Measurements from ENCODE around the gene KMT2A.
"Not testable (repeated sequence)": the region's sequence is repeated elsewhere in the genome, so short reads cannot be mapped to it uniquely, and the experiment has no call there.

The KMT2A gene

DNA sequence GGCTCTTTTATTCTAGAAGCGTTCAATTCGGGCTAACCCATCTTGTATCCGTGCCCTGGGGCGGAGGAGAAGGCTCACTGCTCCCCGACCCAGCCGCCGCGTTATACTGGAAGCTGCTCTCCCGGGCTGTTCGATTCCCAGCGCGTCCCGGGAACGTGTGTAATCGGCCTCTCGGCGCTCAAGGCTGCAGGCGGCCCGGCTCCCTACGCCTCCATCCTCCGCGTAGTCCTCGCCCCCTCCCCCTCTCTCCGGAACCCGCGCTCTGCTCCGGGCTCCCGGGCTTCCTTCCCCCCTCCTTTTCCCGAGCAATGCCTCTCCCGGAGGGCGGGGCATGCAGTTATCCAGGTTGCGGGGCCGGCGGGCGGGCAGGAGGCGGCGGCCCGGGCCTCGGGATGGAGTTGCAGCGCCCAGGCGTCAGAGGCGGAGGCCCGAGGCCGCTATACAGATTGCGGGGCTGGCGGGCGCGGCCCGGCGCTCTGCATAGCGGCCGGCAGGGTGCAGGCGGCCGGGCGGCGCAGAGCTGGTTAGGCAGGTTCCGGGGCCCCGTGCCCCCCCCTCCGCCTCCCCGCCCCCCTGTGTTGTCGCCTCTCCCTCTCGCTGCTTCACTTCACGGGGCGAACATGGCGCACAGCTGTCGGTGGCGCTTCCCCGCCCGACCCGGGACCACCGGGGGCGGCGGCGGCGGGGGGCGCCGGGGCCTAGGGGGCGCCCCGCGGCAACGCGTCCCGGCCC is at the start of gene KMT2A:
Gene KMT2A, plus strand, starts transcription at position 600 of the 732 bp plus-strand sequence. Its CDS starts 21 bp downstream, at position 621.
- peak; percentile 99 for DNase-seq

DNA sequence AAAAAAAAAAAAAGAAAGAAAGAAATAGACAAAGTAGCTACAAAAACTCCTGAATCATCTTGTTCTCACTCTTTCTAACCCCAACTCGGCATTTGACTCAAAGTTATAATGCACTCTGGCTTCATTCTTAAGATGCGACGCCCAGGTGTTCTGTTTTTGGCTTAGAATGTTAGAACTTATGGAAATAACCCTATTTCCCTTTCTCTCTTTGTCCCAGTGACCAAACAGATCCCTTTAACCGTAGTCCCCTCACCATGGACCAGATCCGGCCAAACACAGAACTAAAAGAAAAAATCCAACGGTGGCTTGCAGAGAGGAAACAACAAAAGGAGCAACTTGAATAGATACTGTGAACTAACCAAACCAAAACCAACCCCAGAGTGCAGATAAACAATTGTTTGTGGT is 40.2 kb upstream of the KMT2A start:
- DNase-seq: no peak

DNA sequence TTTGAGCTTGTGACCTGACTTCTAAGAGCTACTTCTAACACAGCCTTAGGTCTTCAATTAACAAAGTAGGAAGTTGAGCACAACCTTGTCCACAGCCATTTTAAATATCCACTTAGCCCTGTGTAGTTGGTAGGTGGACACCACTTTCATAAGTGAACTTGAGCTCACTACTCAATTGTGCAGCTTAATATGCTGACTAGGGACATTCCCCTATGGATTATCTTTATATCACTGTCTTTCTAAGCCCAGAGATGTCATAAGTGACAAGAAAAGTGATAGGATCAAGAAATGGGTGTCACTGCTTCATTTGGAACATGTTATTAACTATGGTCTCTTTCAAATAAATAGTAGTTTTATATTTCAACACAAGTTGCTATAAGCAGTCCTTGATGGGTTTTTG is 38.8 kb upstream of the KMT2A start:
- DNase-seq: no peak

DNA sequence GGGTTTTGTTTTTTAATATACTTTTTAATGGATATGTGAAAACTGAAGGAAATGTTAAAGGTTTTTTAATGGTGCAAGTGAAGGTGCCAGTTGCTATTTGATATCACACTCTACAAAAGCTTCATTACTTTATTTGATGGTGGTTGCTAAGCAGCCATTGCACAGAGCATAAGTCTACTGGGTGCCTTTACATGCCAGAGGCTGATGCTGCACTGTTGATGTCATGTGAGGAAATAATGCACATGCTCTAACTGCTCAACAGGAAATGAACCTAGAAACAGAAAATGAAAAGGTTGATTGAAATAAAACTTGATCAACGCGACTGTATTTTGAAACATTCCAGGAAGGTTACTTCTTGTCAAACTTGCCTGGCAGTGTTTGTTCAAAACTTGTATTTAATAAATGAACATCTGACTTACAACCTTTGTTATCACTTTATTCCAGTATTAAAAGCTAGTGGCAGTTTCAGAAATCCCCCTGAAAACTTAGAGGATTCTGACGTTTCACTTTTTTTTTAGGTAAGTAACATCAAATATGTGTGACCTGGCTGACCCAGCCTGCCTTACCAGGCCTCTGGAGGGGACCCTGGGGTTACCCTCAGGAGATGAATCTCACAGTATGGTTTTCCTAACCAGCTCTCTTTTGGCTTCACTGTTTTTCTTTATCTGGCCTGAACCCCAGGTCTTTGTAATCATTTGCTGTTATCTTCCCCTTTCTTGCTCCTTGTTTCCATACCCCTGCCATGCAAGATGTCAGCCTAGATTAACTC is 37.3 kb upstream of the KMT2A start:
- DNase-seq: no peak

DNA sequence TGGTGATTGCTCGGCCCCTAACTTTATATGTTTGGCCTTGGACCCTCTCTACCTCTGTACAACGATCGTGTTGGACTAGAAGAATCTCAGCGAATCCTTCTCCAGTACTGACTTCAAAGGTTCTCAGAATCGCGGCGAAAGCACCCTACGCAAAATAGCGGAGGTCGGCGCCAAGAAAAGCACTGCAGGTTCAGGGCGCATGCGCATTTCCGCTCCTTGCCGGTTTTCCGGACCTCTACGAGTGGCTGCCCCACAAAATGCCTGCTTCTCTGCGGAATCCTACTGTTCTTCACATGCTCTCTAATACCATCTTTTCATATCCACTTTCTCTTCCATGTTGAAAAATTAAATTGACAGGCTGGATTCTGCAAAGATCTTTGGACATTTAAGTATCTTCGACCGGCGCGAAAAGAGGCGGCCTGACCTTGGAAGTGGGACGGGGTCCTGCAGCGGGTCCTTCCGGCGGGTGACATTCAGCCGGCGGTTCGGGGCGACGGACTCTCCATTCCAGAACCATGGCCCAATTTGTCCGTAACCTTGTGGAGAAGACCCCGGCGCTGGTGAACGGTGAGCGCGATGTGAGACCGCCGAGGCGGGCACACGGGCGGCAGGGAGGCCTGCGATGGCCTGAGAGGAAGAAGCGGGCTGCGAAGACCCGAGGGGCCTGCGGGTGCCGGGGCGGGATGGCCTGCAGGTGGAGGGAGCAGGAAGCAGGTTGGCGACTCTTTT is 35.0 kb upstream of the KMT2A start, which contains the start of gene ATP5MG:
Gene ATP5MG, plus strand, starts transcription at position 456 of the 729 bp plus-strand sequence. Its CDS starts 60 bp downstream, at position 516.
- DNase-seq: peak; percentile 86

DNA sequence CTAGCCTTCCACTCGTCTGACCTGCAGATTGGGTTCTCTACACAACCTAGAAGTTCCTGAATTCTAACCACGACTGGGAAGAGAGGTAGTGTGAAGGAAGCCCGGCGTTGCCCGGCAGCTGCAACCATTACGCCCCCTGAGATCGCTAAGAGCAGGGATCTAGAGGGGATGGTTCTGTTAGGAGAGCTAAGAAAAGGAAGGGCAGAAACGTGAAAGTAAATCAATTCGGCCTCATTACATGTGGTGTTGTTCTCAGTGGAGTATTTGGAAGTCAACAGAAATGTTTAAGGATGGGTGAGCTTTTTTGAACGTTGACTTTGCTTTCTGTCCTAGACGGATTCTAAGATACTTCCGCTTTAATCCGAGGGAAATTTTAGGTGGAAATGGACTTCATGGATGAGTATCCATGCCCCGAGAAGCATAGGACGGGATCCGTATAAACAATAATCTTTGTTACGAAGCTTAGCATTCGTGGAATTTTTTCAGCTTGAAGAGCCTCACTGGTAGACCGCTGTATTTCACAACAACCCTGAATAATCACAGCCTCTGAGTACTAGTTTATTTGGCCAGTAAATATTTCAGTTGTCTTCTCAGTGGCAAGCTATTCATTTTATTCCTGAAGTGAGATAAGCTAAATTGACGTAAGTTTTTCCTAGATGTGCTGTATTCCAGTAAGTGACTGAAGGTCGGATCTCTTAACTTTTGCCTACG is 34.3 kb upstream of the KMT2A start:
- peak; percentile 69 for DNase-seq

DNA sequence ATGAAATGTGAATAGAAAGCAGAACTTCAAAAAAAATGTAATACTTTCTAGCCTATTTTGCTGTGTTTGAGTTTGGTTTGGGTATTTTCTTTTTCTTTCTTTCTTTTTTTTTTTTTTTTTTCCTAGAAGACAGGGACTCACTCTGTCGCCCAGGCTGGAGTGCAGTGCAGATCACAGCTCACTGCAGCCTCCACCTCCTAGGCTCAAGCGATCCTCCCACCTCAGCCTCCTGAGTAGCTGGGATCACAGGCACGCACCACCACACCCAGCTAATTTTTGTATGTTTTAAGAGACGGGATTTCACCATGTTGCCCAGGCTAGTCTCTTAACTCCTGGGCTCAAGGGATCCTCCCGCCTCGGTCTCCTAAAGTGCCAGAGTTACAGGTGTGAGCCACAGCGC is 33.7 kb upstream of the KMT2A start:
- not testable (repeated sequence) for DNase-seq

DNA sequence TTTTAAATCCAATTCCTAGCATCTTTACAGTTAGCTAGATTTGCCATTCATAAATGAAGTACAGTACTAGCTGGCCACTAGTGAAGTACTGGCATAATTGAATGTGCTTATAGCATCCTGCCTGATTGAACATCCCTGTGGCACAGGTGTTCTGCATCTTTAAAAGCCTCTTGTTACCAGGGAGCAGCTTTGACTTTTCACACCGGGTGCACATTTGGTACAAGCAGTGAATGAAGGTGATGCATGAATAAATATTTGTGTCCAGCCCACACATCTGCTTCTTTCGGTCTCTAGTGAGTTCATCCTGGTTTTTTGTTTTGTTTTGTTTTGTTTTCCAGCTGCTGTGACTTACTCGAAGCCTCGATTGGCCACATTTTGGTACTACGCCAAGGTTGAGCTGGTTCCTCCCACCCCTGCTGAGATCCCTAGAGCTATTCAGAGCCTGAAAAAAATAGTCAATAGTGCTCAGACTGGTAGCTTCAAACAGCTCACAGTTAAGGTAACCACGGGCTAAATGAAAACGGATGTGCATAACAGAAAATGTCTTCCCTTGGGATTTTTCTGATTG is 29.6 kb upstream of the KMT2A start:
- DNase-seq: peak; percentile 11

DNA sequence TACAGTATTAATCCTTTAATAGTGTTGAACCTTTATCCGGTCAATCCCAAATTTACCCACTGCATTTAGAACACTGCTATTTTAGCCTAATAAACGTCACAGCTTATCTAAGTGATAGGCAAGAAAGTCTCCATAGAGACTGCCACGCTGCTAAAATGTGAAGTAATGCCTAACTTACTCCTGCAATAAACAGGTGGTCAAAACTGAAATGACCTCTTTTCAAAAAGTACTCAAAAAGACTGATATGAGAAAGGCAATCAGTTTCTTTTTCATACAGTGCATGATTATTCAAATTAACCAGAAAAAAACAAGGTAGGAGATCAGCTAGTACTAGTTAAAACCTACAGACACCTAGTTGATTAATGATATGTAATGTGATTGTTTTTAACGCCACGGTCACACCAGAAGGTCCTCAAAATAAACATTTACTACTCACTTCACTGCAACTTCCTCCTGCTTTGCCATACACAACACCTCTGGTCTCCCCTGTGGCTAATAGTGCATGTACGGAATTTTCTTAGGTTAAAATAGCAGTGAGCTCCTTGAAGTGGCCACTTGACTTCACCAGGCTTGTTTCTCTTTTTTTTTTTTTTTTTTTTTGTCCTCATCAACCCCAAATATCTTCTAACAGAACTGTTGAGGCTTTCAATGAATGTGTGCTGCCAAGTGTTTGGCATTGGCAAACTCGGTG is 26.1 kb upstream of the KMT2A start:
- DNase-seq: no peak

DNA sequence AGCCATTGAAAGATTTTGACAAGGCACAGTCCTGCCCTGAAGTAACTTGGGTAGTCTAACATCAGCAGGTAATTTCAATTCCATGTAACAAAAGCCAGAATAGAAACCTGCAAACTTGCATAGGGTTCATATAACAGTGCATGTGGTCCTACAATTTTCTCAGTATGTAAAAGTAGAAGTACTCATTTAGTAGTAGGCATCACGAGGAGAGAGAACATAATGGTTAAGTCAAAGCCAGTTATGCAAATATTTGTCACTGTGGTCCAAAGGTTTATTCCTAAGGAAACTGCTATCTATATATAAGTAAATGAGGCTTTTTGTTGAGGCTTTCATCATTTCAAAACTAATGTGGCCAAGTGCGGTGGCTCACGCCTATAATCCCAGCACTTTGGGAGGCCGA is 24.8 kb upstream of the KMT2A start:
- DNase-seq: no peak

DNA sequence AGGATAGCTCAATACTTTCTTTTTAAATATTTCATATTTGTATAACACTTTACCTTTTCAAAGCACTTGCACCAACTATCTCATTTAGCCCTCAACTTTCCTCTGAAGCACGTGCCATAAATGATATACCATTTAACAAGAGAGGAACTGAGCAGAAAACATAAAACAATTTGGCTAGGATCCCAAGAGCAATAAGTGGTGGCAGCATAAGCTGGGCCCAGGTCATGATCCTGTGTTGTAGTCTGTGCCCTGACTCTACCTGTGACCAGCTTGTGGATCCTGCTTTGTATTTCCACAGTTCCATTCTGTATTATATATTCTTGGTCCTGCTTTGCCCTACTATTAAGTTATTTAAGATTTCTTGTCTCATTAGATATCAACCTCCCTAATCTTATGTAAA is 23.4 kb upstream of the KMT2A start:
- no peak for DNase-seq

DNA sequence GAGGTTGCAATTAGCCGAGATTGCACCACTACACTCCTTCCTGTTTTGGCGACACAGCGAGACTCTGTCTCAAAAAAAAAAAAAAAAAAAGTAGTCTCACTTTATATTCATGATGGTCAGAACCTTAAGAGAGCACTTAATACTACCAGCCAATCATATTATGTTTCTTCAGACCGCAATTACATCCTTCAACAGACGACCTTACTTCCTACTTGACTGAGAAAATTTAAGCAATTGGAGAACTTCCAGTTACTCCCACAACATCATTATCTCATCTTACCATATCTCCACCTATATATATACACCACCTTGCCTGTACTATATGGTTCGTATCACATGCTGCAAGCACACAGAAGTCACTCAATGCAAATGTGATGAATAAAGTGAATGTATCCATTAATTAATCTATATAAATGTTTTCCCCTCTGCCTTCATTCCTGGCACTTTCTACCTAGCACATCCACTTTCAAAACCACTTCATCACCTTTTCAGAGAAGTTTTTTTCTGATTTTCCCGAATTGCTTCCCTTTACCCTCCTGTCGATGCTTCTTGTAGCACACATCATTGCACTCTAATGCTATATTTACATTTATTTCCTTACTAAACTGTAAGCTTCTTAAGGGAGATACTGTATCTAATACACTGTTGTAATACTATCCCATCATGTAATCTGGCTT is 21.1 kb upstream of the KMT2A start:
- DNase-seq: no peak

DNA sequence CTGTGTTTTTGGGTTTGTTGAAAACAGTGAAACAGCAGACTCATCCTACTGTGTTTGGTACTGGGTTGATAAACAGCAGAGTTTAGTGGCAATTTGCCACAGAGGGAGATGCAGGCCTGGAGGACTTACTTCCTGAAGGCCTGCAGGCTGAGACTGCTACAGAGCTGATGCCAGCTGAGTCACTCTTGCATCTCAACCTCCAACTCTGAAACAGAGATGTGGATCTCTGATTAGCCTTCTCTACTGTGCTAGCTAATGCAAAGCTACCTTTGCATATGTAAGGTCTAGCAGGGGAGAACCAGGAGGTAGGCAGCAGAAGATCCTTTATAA is 20.6 kb upstream of the KMT2A start:
- DNase-seq: peak; percentile 92

DNA sequence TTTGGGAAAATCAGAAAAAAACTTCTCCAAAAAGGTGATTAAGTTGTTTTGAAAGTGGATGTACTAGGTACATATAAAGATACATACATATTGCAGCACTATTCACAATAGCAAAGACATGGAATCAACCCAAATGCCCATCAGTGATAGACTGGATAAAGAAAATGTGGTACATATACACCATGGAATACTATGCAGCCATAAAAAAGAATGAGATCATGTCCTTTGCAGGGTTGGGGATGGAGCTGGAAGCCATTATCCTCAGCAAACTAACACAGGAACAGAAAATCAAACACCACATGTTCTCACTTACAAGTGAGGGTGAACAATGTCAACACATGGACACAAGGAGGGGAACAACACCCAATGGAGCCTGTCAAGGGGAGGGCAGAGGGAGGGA is 19.4 kb upstream of the KMT2A start:
- not testable (repeated sequence) for DNase-seq

DNA sequence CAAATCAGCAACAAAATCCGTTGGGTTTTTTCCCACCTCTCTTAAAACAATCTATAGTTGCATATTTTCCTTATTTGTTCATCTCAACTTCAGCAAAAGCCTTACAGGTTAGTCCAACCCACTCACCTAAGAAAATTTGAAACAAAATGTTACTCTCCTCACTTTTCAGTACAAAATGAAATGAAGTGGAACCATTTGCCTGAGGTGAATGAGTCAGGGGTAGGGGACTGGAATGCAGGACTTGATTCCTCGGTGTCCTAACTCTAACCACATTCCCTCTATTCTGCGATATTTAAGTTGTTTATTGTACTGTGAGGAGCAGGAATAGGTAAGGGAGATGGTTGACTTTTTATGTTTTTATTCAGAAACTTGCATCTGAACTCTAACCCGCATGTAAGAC is 18.5 kb upstream of the KMT2A start:
- no peak for DNase-seq

DNA sequence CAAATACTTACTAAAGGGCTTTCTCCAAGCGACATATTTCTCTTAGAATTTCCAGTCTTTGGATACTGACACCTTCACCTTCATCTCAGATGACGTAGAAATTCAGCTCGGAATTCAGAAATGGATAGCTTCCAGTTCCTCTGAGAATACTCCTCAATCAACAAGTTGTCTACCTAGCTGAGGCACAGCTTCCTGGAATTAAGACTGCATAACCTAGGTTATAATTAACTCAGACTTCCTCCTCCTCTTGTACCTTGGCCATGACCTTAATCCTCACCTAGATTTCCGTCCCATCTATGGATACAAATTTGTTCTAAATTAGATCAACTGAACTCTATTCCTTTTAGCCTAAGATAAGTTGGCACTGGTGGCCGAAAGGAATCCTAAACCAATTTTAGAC is 17.5 kb upstream of the KMT2A start:
- no peak for DNase-seq

DNA sequence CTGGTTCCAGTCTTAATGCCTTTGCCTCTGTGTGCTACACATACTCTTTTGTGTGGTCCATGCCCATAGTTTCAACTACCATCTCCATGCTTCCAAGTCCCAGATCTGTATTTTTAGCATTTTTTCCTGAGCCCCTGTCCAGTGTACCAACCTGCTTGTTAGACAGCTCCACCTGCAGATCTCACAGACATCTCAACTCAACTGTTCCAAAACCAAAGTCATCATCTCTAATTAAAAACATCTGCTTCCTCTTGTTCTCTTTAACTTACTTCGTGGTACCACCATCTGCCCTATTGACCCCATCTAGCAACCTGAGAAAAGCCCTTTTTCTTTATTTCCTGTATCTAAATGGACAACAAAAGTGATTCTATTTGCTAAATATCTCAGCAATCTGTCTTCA is 8.6 kb upstream of the KMT2A start:
- DNase-seq: no peak

DNA sequence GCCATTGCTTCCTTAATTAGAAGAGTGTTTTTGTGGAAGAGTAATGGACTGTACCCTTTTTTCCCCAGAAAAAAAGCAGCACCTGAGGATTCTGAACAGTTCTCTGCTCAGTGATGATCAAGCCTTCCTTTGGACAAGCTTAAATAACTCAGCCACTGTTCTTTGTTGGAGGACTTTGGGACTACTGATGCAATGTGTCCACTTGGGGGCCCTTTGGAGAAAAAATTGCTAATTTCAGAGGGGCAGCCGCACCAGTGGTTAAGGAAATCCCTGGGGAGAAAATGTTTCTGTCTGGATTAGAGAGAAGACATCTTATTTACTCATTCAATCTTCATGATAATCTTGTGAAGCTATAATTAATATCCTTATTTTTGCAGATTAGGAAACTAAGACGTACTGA is 5.3 kb upstream of the KMT2A start:
- no peak for DNase-seq

DNA sequence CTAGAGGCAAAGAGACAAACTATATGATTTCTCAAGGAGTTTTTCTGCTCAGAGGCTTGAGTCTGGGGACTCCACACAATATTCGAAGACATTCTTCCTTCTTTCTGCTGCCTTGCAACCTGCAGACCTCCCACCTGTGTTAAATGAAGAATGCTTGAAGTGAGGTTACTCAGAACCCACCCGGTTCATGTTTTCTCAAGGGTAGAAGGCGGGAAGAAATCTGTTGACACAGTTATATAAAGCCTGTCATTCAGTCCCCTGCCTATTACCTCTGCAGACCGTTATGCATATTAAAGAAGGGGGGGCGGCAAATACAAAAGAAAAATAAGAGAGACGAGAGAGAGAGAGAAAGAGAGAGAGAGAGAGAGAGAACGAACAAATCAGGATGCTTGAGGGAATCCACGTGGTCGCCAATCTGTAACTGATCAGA is 2.2 kb upstream of the KMT2A start:
- no peak for DNase-seq

DNA sequence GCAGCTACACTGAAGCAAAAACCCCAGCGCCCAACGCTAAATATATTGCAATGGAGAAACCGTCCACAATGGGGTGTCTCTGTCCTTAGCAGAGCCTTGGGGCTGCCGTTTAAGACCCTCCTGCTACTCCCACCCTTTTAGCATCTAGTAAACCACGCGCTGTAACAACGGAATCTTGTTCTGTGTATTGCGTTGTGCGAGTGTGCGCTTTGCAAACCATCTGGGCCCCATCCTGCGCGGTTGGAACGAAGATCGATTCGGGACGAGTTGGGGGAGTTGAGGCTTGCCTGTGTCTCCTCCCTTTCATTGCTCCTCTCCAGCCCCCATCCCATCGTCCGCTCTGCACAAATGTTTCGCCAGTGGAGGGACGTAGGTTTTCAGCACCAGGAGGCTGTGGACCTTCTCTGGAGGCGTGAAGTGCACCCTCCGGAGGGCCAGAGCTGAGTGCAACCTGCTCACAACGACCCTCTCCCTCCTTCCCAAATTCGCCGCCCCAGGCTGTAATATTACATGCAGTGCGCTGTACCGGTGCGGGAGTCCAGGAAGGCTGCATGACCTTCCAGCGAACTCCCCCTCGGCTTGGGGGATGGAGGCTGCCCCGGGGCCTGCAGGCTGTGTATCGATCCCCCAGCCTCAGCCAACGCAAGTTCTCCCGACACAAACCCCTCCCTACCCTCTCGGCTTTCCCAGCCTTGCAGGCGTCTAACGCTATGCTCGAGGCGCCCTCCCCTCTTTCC is 1.6 kb upstream of the KMT2A start:
- DNase-seq: peak; percentile 39
